GM19467 (cell line): ENCODE data around the gene ASB5.
"Not testable (repeated sequence)": the region's sequence is repeated elsewhere in the genome, so short reads cannot be mapped to it uniquely, and the experiment has no call there.

Experiments used
- ATAC-seq: cut with Tn5 transposase; IDR thresholded peaks from one replicate; pipeline ENCODE4 v1.9.1; 2021; ENCODE audit warnings: mild to moderate bottlenecking, moderate library complexity; ENCODE audit not compliant: unreplicated experiment

Gene ASB5

GRCh38 chr4:176226736-176227135 lies 42.3 kb downstream of the ASB5 start:
- no peak for ATAC-seq

- ATAC-seq: no peak
Measured at GRCh38 chr4:176223561-176223960, 45.5 kb downstream of the ASB5 start.

- ATAC-seq: no peak
Measured at GRCh38 chr4:176222149-176222548, 46.9 kb downstream of the ASB5 start.

- ATAC-seq: no peak
Measured at GRCh38 chr4:176217510-176217909, 51.5 kb downstream of the ASB5 start.

GRCh38 chr4:176212351-176212750 lies 56.7 kb downstream of the ASB5 start:
- ATAC-seq: not testable (repeated sequence)

GRCh38 chr4:176210579-176211296 lies 58.3 kb downstream of the ASB5 start:
- no peak for ATAC-seq

- ATAC-seq: no peak
Measured at GRCh38 chr4:176210101-176210500, 58.9 kb downstream of the ASB5 start.

GRCh38 chr4:176209535-176209934 lies 59.5 kb downstream of the ASB5 start:
- ATAC-seq: no peak

GRCh38 chr4:176207839-176208238 lies 61.2 kb downstream of the ASB5 start:
- ATAC-seq: no peak

GRCh38 chr4:176205299-176205698 lies 63.7 kb downstream of the ASB5 start:
- ATAC-seq: no peak

GRCh38 chr4:176198316-176198903 lies 70.6 kb downstream of the ASB5 start:
- no peak for ATAC-seq

GRCh38 chr4:176195184-176195978 lies 73.6 kb downstream of the ASB5 start, which contains the start of gene SPATA4:
Gene SPATA4, minus strand, starts transcription at chr4:176195585. Its CDS starts 23 bp downstream, at chr4:176195562.
- ATAC-seq: peak; percentile 99

- no peak for ATAC-seq
Measured at GRCh38 chr4:176193938-176194337, 75.1 kb downstream of the ASB5 start.

- ATAC-seq: no peak
Measured at GRCh38 chr4:176193126-176193525, 75.9 kb downstream of the ASB5 start.

- no peak for ATAC-seq
Measured at GRCh38 chr4:176191974-176192373, 77.0 kb downstream of the ASB5 start.

GRCh38 chr4:176189891-176190795 lies 78.9 kb downstream of the ASB5 start:
- ATAC-seq: no peak

GRCh38 chr4:176188654-176189053 lies 80.4 kb downstream of the ASB5 start:
- no peak for ATAC-seq

GRCh38 chr4:176187624-176188023 lies 81.4 kb downstream of the ASB5 start:
- ATAC-seq: no peak

GRCh38 chr4:176186671-176187395 lies 82.2 kb downstream of the ASB5 start:
- ATAC-seq: no peak

GRCh38 chr4:176186067-176186466 lies 83.0 kb downstream of the ASB5 start:
- no peak for ATAC-seq
